Mononuclear cell (primary cell): ENCODE results near the gene BUD23. TPM values are rescaled to one million over a fixed set of nuclear protein-coding genes. Genes with fewer than 3 reads are reported as not detected.
"Not testable (repeated sequence)": the region's sequence is repeated elsewhere in the genome, so short reads cannot be mapped to it uniquely, and the experiment has no call there.

Experiments
- H3K27me3 ChIP-seq: 2 replicates; pipeline ENCODE4 v1.6.0; 2011; ENCODE audit warnings: low read length, control low read depth; ENCODE audit not compliant: insufficient read depth
- H3K4me1 ChIP-seq: 2 replicates; pipeline ENCODE4 v1.5.1; 2011; ENCODE audit warnings: mild to moderate bottlenecking, low read length, control low read depth; ENCODE audit not compliant: insufficient read depth
- H3K4me3 ChIP-seq: 2 replicates; pipeline ENCODE4 v1.5.1; 2011; ENCODE audit warnings: mild to moderate bottlenecking, low read length, moderate library complexity
- H3K9me3 ChIP-seq: 2 replicates; pipeline ENCODE4 v1.5.1; 2011; ENCODE audit warnings: low read depth, mild to moderate bottlenecking, control low read depth, low read length
- total RNA-seq: library from RNA; depleted of rRNA; stranded (reverse); fragments of >200 nt; gene quantifications from one replicate; pipeline ENCODE4 v1.2.3, GENCODE V29; 2012

BUD23 gene
- total RNA-seq, 1 donor = 31.7 TPM

GRCh38 chr7:73655309-73655708 is 28.1 kb upstream of the BUD23 start:
- H3K4me1 ChIP-seq, H3K4me3 ChIP-seq, H3K9me3 ChIP-seq: not testable (repeated sequence)
- H3K27me3 ChIP-seq = peaks cover 14% of the 10 kb centered on the region

DNA sequence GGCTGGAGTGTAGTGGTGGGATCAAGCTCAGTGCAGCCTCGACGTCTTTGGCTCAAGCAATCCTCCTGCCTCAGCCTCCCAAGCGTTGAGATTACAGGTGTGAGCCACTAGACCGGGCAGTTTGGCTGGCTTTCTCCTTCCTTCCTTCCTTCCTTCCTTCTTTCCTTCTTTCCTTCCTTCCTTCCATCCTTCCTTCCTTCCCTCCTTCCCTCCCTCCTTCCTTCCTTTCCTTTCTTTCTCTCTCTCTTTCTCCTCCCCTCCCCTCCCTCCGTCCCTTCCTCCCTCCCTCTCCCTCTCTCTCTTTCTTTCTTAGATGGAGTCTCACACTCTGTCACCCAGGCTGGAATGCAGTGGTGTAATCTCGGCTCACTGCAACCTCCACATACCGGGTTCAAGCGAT is 23.4 kb upstream of the BUD23 start:
- H3K4me1 ChIP-seq = no peaks in the 10 kb centered on the region

DNA sequence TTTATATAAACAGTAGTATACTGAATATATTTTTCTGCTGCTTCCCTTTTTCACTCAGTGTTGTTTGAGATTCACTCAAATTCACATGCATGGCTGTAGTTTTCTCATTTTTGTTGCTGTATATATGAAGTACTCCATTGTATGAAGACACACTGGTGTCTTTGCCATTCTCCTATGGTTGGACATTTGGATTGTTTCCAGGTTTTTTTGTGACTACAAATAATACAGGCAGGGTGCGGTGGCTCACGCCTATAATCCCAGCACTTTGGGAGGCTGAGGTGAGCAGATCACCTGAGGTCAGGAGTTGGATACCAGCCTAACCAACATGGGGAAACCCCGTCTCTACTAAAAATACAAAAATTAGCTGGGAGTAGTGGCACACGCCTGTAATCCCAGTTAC is 22.8 kb upstream of the BUD23 start:
- not testable (repeated sequence) for H3K4me1 ChIP-seq, H3K9me3 ChIP-seq, H3K4me3 ChIP-seq
- H3K27me3 ChIP-seq = peaks cover 10% of the 10 kb centered on the region

More for the DNA sequence above, 23.4 kb upstream of the BUD23 start:
- Histone ChIP-seq H3K27me3 (peaks cover 9% of the 10 kb centered on the region), H3K9me3 (no peaks in the 10 kb centered on the region), H3K4me3 (no peak overlapping the region)

DNA sequence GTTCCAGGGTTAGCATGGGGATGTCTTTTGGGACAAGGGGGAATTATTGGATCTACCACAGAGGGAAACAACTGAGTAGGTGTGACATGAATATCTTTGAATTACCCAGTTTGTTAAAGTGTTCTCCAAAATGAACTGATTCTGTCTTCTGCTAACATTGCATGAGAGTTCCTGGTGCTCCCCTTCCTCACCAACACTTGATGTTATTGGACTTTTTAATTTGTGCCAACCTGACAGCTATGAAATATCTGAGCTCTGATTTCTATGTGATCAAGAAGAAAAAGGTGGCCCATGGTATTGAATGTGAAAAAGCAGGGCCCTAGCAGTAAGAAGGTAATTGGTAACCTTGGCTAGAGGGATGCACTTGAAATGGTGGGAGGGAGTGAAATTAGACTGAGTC is 20.4 kb upstream of the BUD23 start:
- Histone ChIP-seq H3K4me1 (peaks cover 3% of the 10 kb centered on the region), H3K27me3 (peaks cover 18% of the 10 kb centered on the region), H3K4me3 (no peak overlapping the region), H3K9me3 (no peaks in the 10 kb centered on the region)

DNA sequence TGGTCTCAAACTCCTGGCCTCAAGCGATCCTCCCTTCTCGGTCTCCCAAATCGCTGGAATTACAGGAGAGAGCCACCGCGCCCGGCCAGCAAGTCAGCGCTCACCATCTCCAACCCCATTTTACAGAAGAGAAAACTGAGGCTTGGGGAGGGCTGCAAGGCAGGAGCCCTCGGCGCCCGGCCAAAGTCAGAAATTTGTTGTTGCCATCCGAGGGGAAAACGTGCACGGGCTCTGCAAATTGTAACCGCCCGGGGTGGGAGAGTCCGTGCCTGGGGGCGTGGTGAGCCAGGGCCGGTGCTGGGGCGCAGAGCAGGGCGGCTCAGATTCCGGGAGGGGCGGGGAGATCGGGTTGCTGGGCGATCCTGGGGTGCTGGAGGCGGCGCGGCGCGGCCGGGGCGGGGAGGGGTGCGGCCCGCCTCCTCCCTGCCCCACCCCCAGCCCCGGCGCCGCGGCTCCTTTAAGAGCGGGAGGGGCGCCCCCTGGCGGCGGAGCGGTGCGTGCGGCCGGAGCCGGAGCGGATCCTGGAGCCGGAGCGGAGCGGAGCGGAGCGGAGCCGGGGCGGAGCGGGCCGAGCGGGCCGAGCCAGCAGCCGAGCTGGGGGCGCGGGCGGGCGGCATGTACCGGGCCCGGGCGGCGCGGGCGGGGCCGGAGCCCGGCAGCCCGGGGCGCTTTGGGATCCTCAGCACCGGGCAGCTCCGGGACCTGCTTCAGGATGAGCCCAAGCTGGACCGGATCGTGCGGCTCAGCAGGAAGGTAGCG is 15.9 kb upstream of the BUD23 start, which contains the start of gene VPS37D:
Gene VPS37D (plus strand): TSS at position 488 of the 759 bp plus-strand sequence. CDS start 128 bp downstream, at position 616.
- peak within 1 kb of the TSS; percentile 18 for H3K4me3 ChIP-seq
- peaks cover 11% of the 10 kb centered on the region for H3K4me1 ChIP-seq
- H3K9me3 ChIP-seq = no peaks in the 10 kb centered on the region
- peaks cover 30% of the 10 kb centered on the region for H3K27me3 ChIP-seq

DNA sequence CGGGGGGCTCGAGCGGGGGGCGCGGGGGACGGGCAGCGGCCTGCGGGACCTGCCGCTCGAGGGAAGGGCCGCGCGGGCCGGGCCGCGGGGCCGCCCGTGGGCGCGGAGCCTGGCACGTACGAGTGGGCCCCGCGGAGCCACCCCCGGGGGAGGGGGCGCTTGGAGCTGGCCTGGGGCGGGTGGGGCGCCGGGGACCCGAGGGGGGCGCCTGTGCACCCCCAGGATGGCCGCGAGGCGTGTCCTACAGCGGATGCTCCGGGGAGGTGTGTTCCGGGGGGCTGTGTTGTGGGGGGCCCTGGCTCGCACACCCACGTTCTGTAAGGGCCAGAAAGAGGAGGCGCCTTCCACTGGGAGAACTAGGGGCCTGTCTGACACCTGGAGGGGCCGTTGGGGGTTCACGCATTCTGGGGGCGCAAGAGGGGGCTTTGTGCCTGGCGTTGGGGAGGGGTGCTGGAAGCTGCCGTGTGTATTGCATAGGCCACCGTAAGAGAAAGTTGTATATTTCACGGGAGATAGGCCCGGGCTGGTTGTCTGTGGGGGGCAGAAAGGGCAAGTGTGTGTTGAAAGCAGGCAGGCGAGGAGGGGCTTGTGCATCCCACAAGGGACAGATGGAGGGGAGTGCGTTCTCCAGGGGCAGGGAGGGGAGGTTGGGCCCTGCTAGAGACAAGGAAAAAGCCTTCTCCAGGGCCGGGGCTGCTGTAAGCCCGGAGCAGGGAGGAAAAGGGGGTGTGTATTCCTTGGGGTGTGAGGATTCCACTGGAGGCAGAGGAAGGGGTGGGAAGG is 15.1 kb upstream of the BUD23 start:
- Histone ChIP-seq H3K27me3 (peaks cover 30% of the 10 kb centered on the region), H3K4me1 (peaks cover 11% of the 10 kb centered on the region), H3K4me3 (peak overlapping the region; percentile 18), H3K9me3 (no peaks in the 10 kb centered on the region)

- no peaks in the 10 kb centered on the region for H3K9me3 ChIP-seq
- H3K4me1 ChIP-seq = peaks cover 11% of the 10 kb centered on the region
- peaks cover 29% of the 10 kb centered on the region for H3K27me3 ChIP-seq
- no peak overlapping the region for H3K4me3 ChIP-seq
These were observed 14.5 kb upstream of the BUD23 start for GRCh38 chr7:73668886-73669230.

- Histone ChIP-seq H3K27me3 (peaks cover 25% of the 10 kb centered on the region), H3K9me3 (no peaks in the 10 kb centered on the region), H3K4me1 (peaks cover 11% of the 10 kb centered on the region), H3K4me3 (no peak overlapping the region)
These were observed 14.1 kb upstream of the BUD23 start for GRCh38 chr7:73669288-73669701.

DNA sequence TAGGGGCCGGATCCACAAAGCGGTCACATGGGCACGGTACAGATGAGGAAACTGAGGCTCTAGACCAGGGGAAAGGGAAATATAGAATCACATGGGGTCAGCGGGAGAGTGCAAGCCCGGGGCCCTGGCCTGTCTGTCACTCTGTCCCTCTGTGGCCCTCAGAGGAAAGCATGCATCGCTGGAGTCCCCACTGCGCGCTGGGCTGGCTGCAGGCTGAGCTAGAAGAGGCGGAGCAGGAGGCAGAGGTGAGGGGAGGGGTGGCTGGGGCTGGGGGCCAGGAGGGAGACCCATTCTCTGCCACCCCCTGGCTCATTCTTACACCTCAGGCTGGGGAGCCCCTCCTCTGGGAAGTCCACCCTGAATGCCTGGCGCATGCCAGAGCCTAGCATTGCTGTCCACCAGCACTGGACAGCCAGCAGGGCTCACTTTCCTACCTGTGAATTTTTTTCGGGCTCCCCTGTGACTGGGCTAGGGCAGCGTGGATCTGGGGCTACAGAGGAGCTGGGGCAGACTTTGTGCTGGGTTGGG is 13.5 kb upstream of the BUD23 start:
- Histone ChIP-seq H3K4me1 (peaks cover 11% of the 10 kb centered on the region), H3K27me3 (peaks cover 21% of the 10 kb centered on the region), H3K4me3 (no peak overlapping the region), H3K9me3 (no peaks in the 10 kb centered on the region)

DNA sequence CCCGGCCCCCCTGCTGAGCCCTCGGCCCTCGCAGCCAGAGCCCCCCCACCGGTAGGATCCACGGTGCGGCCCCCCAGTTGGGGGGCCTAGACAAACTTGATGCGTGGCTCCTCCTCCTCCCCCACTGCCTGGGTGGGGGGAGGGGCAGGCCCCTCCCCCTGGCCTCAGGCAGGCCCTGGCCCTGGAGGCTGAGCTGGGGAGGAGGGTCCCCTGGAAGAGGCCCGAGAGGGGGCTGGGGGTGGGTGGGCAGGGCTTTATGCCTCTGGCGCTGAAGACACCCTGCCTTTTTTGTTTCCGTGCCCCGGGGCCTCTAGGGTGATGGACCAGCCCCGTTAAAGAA is 12.1 kb upstream of the BUD23 start:
- H3K9me3 ChIP-seq = no peaks in the 10 kb centered on the region
- peaks cover 11% of the 10 kb centered on the region for H3K4me1 ChIP-seq
- H3K27me3 ChIP-seq = peaks cover 13% of the 10 kb centered on the region
- no peak overlapping the region for H3K4me3 ChIP-seq

DNA sequence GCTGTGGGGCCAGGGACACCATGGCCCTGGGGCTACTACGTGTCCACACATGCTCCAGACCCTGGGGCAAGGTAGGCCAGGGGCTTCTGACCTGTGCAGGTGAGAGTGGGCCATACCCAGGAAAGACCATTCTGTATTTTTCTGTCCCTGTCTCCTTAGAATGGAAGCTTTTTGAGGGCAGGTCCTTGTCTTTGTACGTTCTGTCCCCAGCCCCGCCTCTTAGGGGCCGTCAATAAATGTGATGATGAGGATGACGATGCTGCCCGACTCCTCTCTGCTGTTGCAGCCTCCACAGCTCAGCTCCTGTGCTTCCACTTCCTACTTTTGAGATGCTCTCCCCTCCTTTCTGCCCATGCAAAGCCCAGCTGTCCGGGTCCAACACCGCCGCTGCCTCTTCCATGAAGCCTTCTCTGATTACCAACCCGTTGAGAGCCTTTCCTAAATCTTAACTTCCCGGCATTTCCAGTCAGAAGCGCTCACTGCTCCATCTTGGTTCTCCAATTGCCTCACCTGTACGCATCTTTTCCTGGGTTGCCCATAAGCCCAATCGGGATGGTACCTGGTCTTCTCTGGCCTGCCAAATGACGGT is 11.4 kb upstream of the BUD23 start:
- Histone ChIP-seq H3K27me3 (peaks cover 12% of the 10 kb centered on the region), H3K9me3 (no peaks in the 10 kb centered on the region), H3K4me1 (peaks cover 11% of the 10 kb centered on the region), H3K4me3 (no peak overlapping the region)

DNA sequence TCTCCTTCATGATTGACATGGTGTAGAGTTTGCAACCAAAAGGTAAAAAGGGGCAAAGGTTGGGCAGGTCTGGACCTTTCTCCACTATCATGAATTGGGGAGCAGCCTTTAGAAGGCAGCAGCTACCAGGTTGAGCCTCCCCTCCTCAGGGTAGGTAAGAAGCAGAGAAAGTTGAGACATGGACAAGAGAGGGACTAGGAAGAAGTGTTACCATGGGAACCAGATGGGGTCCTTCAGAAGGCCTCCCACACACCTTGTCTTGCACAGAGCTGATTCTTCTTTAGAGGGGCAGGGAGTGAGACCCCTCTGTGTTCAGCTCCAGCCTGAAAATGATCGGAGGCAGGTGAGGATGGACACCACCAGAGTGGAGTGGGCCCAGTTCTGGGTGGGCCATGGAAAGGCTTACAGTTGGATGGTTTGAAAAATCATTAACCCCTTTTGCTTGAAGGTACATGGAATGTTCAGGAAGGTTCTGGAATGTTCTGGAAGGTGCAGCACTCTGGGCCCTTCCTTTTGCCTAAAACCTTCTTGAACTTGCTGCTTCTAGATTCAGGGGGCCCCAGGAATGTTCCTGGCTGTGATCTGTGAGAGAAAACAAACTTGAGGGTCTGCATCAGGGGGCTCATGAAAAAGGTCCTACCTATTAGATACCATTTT is 8.8 kb upstream of the BUD23 start:
- H3K9me3 ChIP-seq = no peaks in the 10 kb centered on the region
- no peak overlapping the region for H3K4me3 ChIP-seq
- H3K27me3 ChIP-seq = no peaks in the 10 kb centered on the region
- no peaks in the 10 kb centered on the region for H3K4me1 ChIP-seq

DNA sequence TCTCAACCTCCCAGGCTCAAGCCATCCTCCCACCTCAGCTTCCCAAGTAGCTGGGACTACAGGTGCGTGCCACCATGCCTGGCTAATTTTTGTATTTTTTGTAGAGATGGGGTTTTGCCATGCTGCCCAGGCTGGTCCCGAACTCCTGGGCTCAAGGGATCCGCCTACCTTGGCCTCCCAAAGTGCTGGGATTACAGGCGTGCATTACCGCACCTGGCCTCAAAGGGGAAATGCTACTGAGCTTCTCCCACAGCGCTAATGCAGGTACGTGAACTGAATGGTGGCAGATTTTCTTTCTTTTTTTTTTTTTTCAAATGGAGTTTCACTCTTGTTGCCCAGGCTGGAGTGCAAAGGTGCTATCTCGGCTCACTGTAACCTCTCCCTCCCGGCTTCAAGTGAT is 7.3 kb upstream of the BUD23 start:
- not testable (repeated sequence) for H3K4me1 ChIP-seq, H3K27me3 ChIP-seq, H3K4me3 ChIP-seq, H3K9me3 ChIP-seq

GRCh38 chr7:73678862-73679261 is 4.5 kb upstream of the BUD23 start:
- Histone ChIP-seq H3K4me1 (peaks cover 22% of the 10 kb centered on the region), H3K9me3 (no peaks in the 10 kb centered on the region), H3K4me3 (no peak overlapping the region), H3K27me3 (no peaks in the 10 kb centered on the region)

- H3K4me3 ChIP-seq = no peak overlapping the region
- peaks cover 30% of the 10 kb centered on the region for H3K4me1 ChIP-seq
- no peaks in the 10 kb centered on the region for H3K9me3 ChIP-seq
- H3K27me3 ChIP-seq = no peaks in the 10 kb centered on the region
These were observed 3.7 kb upstream of the BUD23 start for GRCh38 chr7:73679709-73680108.
